Bronchial epithelial cell (primary cell): ENCODE data around the gene THRB. TPM values are rescaled to one million over a fixed set of nuclear protein-coding genes. Genes with fewer than 3 reads are reported as not detected.

Experiments used
- DNase-seq: peaks from one replicate; pipeline ENCODE4 v3.0.0-alpha.2; 2010; ENCODE audit warnings: low read depth
- FAIRE-seq: peaks from 2 replicates; lab custom pipeline; 2011; peaks lifted over from hg19 to GRCh38; lab: Jason Lieb, UNC
- H3K27me3 ChIP-seq: 2 replicates; pipeline ENCODE4 v1.5.1; 2011; ENCODE audit warnings: low read length; ENCODE audit not compliant: control insufficient read depth, insufficient read depth
- H3K36me3 ChIP-seq: 2 replicates; pipeline ENCODE4 v1.5.1; 2011; ENCODE audit warnings: low read length; ENCODE audit not compliant: control insufficient read depth, insufficient read depth
- H3K4me3 ChIP-seq: 2 replicates; pipeline ENCODE4 v1.5.1; 2011; ENCODE audit warnings: mild to moderate bottlenecking, low read depth, low read length, control low read depth
- total RNA-seq: library from RNA; depleted of rRNA; stranded (reverse); fragments of >200 nt; gene quantifications from 2 replicates; pipeline ENCODE4 v1.2.1, GENCODE V29; 2014
- TF ChIP-seq, protein P1 (sequence below): IDR thresholded peaks from 2 replicates; pipeline ENCODE4 v1.5.1; 2011; ENCODE audit warnings: mild to moderate bottlenecking, moderate library complexity, low read length, control low read depth, inconsistent platforms; ENCODE audit not compliant: insufficient read depth, severe bottlenecking

The THRB gene
- total RNA-seq, 1 donor from 2014 or later, result 7.6 TPM

- Histone ChIP-seq H3K36me3 (no peaks in the 10 kb centered on the region), H3K27me3 (no peaks in the 10 kb centered on the region), H3K4me3 (no peak overlapping the region)
- DNase-seq (no peak), FAIRE-seq (no peak)
- TF ChIP-seq, protein P1, sequence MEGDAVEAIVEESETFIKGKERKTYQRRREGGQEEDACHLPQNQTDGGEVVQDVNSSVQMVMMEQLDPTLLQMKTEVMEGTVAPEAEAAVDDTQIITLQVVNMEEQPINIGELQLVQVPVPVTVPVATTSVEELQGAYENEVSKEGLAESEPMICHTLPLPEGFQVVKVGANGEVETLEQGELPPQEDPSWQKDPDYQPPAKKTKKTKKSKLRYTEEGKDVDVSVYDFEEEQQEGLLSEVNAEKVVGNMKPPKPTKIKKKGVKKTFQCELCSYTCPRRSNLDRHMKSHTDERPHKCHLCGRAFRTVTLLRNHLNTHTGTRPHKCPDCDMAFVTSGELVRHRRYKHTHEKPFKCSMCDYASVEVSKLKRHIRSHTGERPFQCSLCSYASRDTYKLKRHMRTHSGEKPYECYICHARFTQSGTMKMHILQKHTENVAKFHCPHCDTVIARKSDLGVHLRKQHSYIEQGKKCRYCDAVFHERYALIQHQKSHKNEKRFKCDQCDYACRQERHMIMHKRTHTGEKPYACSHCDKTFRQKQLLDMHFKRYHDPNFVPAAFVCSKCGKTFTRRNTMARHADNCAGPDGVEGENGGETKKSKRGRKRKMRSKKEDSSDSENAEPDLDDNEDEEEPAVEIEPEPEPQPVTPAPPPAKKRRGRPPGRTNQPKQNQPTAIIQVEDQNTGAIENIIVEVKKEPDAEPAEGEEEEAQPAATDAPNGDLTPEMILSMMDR, result no peak
These were observed 357.3 kb downstream of the THRB start for GRCh38 chr3:24137334-24137733.

GRCh38 chr3:24136624-24137310 lies 357.9 kb downstream of the THRB start:
- Histone ChIP-seq H3K4me3 (no peak overlapping the region), H3K36me3 (no peaks in the 10 kb centered on the region), H3K27me3 (no peaks in the 10 kb centered on the region)
- DNase-seq (no peak), FAIRE-seq (no peak)
- TF ChIP-seq, protein P1, result no peak

DNA sequence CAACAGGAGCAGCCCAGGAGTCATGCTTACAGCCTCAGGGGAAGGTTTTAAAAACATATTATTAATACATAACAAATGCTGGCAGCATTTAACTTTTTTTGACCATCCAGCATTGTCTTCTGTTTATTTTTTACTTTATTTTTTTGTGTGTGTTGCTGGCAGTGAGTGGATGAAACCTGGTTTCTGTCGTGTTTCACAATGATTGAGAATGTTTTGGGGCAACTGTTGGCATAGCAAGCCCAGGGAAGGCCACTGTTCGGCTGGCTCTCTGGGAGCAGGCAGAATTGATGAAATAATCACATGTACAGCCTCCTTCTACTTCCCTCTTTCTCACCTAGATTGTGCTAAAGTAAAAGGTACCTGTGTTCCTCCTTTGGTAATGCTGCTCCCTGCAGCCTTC lies 359.4 kb downstream of the THRB start:
- no peaks in the 10 kb centered on the region for H3K27me3 ChIP-seq
- DNase-seq (no peak), FAIRE-seq (no peak)
- H3K4me3 ChIP-seq, result no peak overlapping the region
- TF ChIP-seq, protein P1, result no peak
- H3K36me3 ChIP-seq, result no peaks in the 10 kb centered on the region

DNA sequence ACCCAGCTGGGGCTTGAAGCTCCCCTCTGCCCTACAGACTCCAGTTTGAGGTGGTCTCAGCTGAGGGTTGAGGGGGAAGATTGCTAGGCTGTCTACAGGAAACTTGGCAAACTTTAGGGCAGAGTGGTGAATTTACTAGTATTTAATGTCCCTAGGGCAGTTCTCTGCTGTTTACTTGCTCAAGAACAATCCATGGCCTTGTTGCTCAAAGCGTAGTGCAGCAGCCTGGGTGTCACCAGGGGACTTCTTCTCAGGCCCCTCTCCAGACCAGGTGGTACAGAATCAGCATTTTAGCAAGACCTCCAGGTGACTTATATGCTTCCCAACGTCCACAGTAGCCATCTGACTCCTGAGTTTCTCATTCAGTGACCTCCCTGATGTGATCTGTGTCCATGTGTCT lies 360.7 kb downstream of the THRB start:
- no peak for DNase-seq

DNA sequence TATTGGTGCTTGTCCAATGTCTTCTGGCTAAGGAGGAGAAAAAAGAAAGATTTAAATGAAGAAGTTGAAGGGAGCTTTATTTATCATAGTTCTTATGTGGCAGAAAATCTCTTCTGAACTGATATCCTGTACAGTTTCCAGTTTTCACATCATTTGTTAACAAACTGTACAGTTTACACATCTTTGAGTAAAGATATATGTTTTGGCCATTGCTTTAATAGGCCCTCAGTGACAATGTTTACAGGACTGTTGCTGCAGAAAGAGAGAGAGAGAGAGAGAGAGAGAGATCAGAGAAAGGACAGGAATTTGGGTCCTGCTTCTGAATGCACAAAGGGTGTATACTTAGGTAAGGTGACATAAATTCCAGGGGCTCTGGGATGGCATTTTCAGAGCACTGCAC lies 361.2 kb downstream of the THRB start:
- no peaks in the 10 kb centered on the region for H3K27me3 ChIP-seq
- FAIRE-seq (no peak), DNase-seq (no peak)
- no peaks in the 10 kb centered on the region for H3K36me3 ChIP-seq
- H3K4me3 ChIP-seq, result no peak overlapping the region
- TF ChIP-seq, protein P1, result no peak

More for the DNA sequence above, 360.7 kb downstream of the THRB start:
- H3K4me3 ChIP-seq, result no peak overlapping the region
- no peak for FAIRE-seq
- H3K36me3 ChIP-seq, result no peaks in the 10 kb centered on the region
- no peaks in the 10 kb centered on the region for H3K27me3 ChIP-seq
- TF ChIP-seq, protein P1, result no peak

GRCh38 chr3:24129549-24129948 lies 365.1 kb downstream of the THRB start:
- peak; percentile 91 for DNase-seq
- TF ChIP-seq, protein P1, result no peak
- Histone ChIP-seq H3K36me3 (no peaks in the 10 kb centered on the region), H3K27me3 (no peaks in the 10 kb centered on the region), H3K4me3 (no peak overlapping the region)
- FAIRE-seq, result peak; percentile 55
